Endothelial cell of umbilical vein (primary cell): ENCODE results near the gene DYNLT2. TPM values are rescaled to one million over a fixed set of nuclear protein-coding genes. Genes with fewer than 3 reads are reported as not detected.

ENCODE experiments used
- BruUV-seq: library from RNA; stranded (reverse); fragments of 400-500 nt; replicated peaks from 2 replicates; lab custom pipeline; 2021; lab: Mats Ljungman, UMichigan
- CTCF ChIA-PET: fragments of 300-600, 350-600 bp; sonication (Branson Sonifier 250); formaldehyde crosslinking; loops from one replicate; lab custom pipeline; 2021; ENCODE audit warnings: antibody characterized with exemption, inconsistent platforms; lab: Charles Lee
- POLR2A ChIA-PET: fragments of 300-600, 350-600 bp; sonication (Branson Sonifier 250); formaldehyde crosslinking; loops from one replicate; lab custom pipeline; 2021; ENCODE audit warnings: antibody characterized with exemption, inconsistent platforms; lab: Charles Lee
- DNase-seq: peaks from one replicate; pipeline ENCODE4 v3.0.0-alpha.2; 2011; ENCODE audit warnings: low read depth, low spot score
- FAIRE-seq: peaks from 2 replicates; lab custom pipeline; 2011; peaks lifted over from hg19 to GRCh38; lab: Jason Lieb, UNC
- H2AFZ ChIP-seq: 2 replicates; pipeline ENCODE4 v1.6.0; 2012; ENCODE audit warnings: low read depth, low read length, control low read depth, inconsistent platforms
- H3K27ac ChIP-seq: 2 replicates; pipeline ENCODE4 v1.5.1; 2011; ENCODE audit warnings: low read depth, mild to moderate bottlenecking, control low read depth, low read length, moderate library complexity; ENCODE audit not compliant: insufficient read depth
- H3K27me3 ChIP-seq, 2 experiments: 2 replicates each; pipeline versions ENCODE4 v1.6.0 to v1.6.1; 2011; ENCODE audit warnings: low read length in 2 of 2, mixed read lengths in 1 of 2; ENCODE audit not compliant: control insufficient read depth in 2 of 2, insufficient read depth in 2 of 2
- H3K36me3 ChIP-seq, 2 experiments: 2 replicates in 1 of 2; 3 replicates in 1 of 2; pipeline ENCODE4 v1.5.1; 2011; ENCODE audit warnings: low read length in 2 of 2, mild to moderate bottlenecking in 1 of 2, moderate library complexity in 1 of 2; ENCODE audit not compliant: control insufficient read depth in 2 of 2, insufficient read depth in 2 of 2; ENCODE audit errors: extremely low read depth in 1 of 2
- H3K4me1 ChIP-seq: 3 replicates; pipeline ENCODE4 v1.5.1; 2011; ENCODE audit warnings: mild to moderate bottlenecking, low read length; ENCODE audit not compliant: control insufficient read depth, insufficient read depth; ENCODE audit errors: extremely low read depth
- H3K4me2 ChIP-seq: 2 replicates; pipeline ENCODE4 v1.6.1; 2011; ENCODE audit warnings: low read length, control low read depth, mixed read lengths; ENCODE audit not compliant: insufficient read depth
- H3K4me3 ChIP-seq, 3 experiments: fragments of 200-600 bp in 1 of 3; sonication (generic), shearing (Covaris generic) in 1 of 3; replicated peaks in 1 of 3; 2 replicates each; pipeline ENCODE4 v1.5.1; 2011 to 2016; ENCODE audit warnings: control low read depth in 3 of 3, low read length in 3 of 3, mild to moderate bottlenecking in 2 of 3, inconsistent platforms in 1 of 3, low read depth in 1 of 3, moderate library complexity in 1 of 3; ENCODE audit not compliant: insufficient read depth in 1 of 3
- H3K79me2 ChIP-seq: 2 replicates; pipeline ENCODE4 v1.6.0; 2012; ENCODE audit warnings: low read length, inconsistent platforms; ENCODE audit not compliant: control insufficient read depth, insufficient read depth
- H3K9ac ChIP-seq: replicated peaks from 2 replicates; pipeline ENCODE3; 2011; ENCODE audit warnings: low read length, control low read depth; ENCODE audit not compliant: insufficient read depth; ENCODE audit errors: extremely low read depth
- H3K9me1 ChIP-seq: replicated peaks from 3 replicates; pipeline ENCODE4 v1.6.0; 2011; ENCODE audit warnings: mild to moderate bottlenecking, low read length; ENCODE audit not compliant: control insufficient read depth, insufficient read depth; ENCODE audit errors: extremely low read depth
- H3K9me3 ChIP-seq: replicated peaks from 2 replicates; pipeline ENCODE4 v1.5.1; 2012; ENCODE audit warnings: low read length, inconsistent platforms; ENCODE audit not compliant: control insufficient read depth, insufficient read depth
- H4K20me1 ChIP-seq: replicated peaks from 2 replicates; pipeline ENCODE3; 2011; ENCODE audit warnings: mild to moderate bottlenecking, low read length; ENCODE audit not compliant: control insufficient read depth, insufficient read depth; ENCODE audit errors: extremely low read depth
- CTCF ChIP-seq, 2 donors: IDR thresholded peaks; 1 replicate in 1 of 2; 2 replicates in 1 of 2; pipeline ENCODE4 v1.5.1; 2011; ENCODE audit warnings: low read length in 2 of 2, mild to moderate bottlenecking in 2 of 2, moderate library complexity in 2 of 2, control low read depth in 1 of 2, inconsistent platforms in 1 of 2, low read depth in 1 of 2; ENCODE audit not compliant: insufficient read depth in 1 of 2; ENCODE audit errors: extremely low read depth in 1 of 2
- EZH2 ChIP-seq: IDR thresholded peaks from 2 replicates; pipeline ENCODE4 v1.6.1; 2012; ENCODE audit warnings: borderline replicate concordance, low read depth, mild to moderate bottlenecking, moderate library complexity, low read length, inconsistent platforms; ENCODE audit not compliant: severe bottlenecking
- FOS ChIP-seq: IDR thresholded peaks from 2 replicates; pipeline ENCODE4 v1.6.1; 2011; ENCODE audit warnings: mild to moderate bottlenecking, low read length, moderate library complexity, borderline replicate concordance; ENCODE audit not compliant: insufficient read depth
- GATA2 ChIP-seq: IDR thresholded peaks from 2 replicates; pipeline ENCODE4 v1.7.0; 2011; ENCODE audit warnings: low read depth, mild to moderate bottlenecking, moderate library complexity, mixed read lengths, low read length; ENCODE audit not compliant: insufficient read length, insufficient read depth
- JUN ChIP-seq: IDR thresholded peaks from 2 replicates; pipeline ENCODE4 v1.6.1; 2011; ENCODE audit warnings: borderline replicate concordance, low read depth; ENCODE audit not compliant: insufficient read length, insufficient read depth
- MYC ChIP-seq: IDR thresholded peaks from one replicate; pipeline ENCODE4 v1.6.1; 2011; ENCODE audit warnings: mild to moderate bottlenecking, low read depth, low read length
- POLR2A ChIP-seq: IDR thresholded peaks from 2 replicates; pipeline ENCODE4 v1.6.1; 2012; ENCODE audit warnings: low read depth, mild to moderate bottlenecking, control low read depth, low read length
- POLR2AphosphoS5 ChIP-seq: IDR thresholded peaks from 2 replicates; pipeline ENCODE4 v1.6.1; 2012; ENCODE audit warnings: low read depth, mild to moderate bottlenecking, control low read depth, low read length, moderate library complexity; ENCODE audit not compliant: insufficient read depth
- dilution Hi-C: fragments of 300-500 bp; cut with MboI; formaldehyde crosslinking; loops from one replicate; pipeline ENCODE4 v1.15.0; 2019; ENCODE audit warnings: low sequenced_read_pairs; ENCODE audit not compliant: extremely low pct_ligation_motif_present
- intact Hi-C: fragments of 100-400 bp; cut with micrococcal nuclease; formaldehyde crosslinking; loops from one replicate; pipeline ENCODE4 v1.10.0; 2022
- polyA plus RNA-seq, 4 experiments: library from polyadenylated mRNA; depleted of rRNA in 3 of 4; stranded (reverse) in 3 of 4; unstranded in 1 of 4; fragments of >200 nt; gene quantifications; 2 replicates each; pipeline versions ENCODE4 v1.2.1 to v1.2.3, GENCODE V29; 2011 to 2012; ENCODE audit warnings: missing spikeins in 1 of 4
- total RNA-seq: library from RNA; stranded (reverse); gene quantifications from 2 replicates; pipeline ENCODE4 v1.2.3, GENCODE V29; 2021
- TF ChIP-seq, protein P1 (sequence below): IDR thresholded peaks from 2 replicates; pipeline ENCODE4 v1.6.1; 2011; ENCODE audit not compliant: insufficient read depth, insufficient read length

DYNLT2 gene
- total and polyA plus RNA-seq, 2 donors (not counting 3 experiments of a cell fraction or from before 2014, with no cell fraction given) = 0.39 to 0.88 TPM

DNA sequence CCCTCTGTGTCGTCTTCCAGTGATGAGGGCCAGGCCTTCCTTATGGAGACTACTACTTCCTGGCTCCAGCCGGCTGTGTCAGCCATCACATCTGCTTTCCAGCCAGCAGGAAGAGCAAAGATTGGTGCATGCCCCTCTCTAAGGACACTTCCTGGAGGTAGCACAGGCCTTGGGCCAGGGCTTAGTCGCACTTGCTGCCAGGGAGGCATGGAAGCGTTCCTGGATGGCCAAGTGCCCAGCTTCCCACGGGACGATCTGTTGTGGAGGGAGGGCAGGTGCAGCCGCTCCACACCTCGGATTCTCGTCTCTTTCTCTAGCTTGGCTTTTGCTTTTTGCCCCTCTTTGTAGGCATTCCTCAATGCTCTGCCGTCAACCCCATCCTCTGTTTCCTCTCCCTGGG is 11.9 kb upstream of the DYNLT2 start:
- H4K20me1 ChIP-seq = no peaks in the 10 kb centered on the region
- H3K4me1 ChIP-seq = no peaks in the 10 kb centered on the region
- no peak for TF ChIP-seq GATA2
- TF ChIP-seq, protein P1, sequence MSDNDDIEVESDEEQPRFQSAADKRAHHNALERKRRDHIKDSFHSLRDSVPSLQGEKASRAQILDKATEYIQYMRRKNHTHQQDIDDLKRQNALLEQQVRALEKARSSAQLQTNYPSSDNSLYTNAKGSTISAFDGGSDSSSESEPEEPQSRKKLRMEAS = no peak
- no peak for TF ChIP-seq EZH2
- no peak for TF ChIP-seq POLR2A
- TF ChIP-seq POLR2AphosphoS5 = no peak
- TF ChIP-seq FOS = no peak
- no peak for TF ChIP-seq CTCF (IDR thresholded peaks at IDR 0.05; ENCODE audit: extremely low read depth in 1 of 2, insufficient read depth in 1 of 2, low read depth in 1 of 2, low read length in 2 of 2)
- no peak for TF ChIP-seq JUN
- no peak for TF ChIP-seq MYC
- H3K9me1 ChIP-seq = no peaks in the 10 kb centered on the region
- dilution Hi-C loops (no loop called here), intact Hi-C loops (no loop called here)
- FAIRE-seq (no peak), DNase-seq (no peak)
- H3K9me3 ChIP-seq = no peaks in the 10 kb centered on the region
- H3K36me3 ChIP-seq = peaks cover 8 to 10% of the 10 kb centered on the region in 2 experiments
- no peak overlapping the region for H3K9ac ChIP-seq
- ChIA-PET POLR2A (no interaction called here), CTCF (interaction anchor here (0.6 kb wide), 1 partner anchor 25 kb away, joined by 3 read pairs; no protein-coding TSS in a partner anchor)
- H2AFZ ChIP-seq = no peak overlapping the region
- H3K4me2 ChIP-seq = no peak overlapping the region
- no peak overlapping the region for H3K27ac ChIP-seq
- no peak overlapping the region for H3K4me3 ChIP-seq
- no peaks in the 10 kb centered on the region for H3K27me3 ChIP-seq
- no TSS peak for BruUV-seq
- no peaks in the 10 kb centered on the region for H3K79me2 ChIP-seq
